GM21825 (cell line): ENCODE data around the gene ZIC4.

ENCODE experiments used
- ATAC-seq: cut with Tn5 transposase; IDR thresholded peaks from one replicate; pipeline ENCODE4 v1.9.1; 2021; ENCODE audit warnings: mild to moderate bottlenecking, moderate library complexity; ENCODE audit not compliant: unreplicated experiment

The ZIC4 gene

DNA sequence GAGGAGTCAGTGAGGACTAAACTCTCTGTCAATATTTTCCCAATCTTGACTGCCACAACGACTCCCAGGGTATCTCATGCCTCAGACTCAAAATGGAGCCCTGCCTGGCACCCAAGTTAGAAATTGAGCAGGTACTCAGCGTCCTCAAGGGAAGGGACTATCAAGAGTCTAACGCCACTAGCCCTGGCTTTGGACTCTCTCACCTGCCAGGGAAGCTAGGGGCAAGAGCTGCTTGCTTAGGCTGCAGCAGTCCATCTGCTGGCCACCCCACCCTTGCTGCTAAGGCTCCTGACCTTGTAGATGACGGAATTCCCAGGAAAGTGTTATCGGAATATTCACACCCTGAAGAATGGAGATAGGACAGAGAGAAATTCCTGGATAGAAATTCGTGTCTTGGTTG lies 33.0 kb downstream of the ZIC4 start:
- no peak for ATAC-seq

DNA sequence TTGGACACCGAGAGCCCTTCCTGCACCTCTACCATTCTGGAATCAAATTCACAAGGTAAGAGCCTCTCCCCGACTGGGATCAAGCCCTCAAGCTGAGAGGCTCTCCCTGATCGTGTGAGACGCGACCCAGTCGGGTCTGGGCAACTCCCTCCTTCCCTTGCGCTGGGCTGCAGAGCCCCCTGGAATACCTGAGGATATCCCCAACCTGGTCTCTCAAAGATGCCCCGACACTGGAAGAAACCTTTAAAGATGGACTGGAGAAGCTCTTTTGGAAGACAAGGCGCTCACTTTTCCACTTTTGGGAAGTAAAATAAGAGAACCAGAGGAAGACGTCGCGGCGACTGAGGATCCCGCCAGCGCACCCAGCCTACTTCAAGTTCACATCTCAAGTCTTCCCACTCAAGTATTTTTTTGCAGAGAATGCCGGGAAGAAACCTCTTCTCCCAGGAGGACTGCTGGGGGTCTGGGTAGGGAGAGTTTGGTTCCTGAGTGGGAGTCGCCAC lies 33.8 kb downstream of the ZIC4 start:
- ATAC-seq: no peak

DNA sequence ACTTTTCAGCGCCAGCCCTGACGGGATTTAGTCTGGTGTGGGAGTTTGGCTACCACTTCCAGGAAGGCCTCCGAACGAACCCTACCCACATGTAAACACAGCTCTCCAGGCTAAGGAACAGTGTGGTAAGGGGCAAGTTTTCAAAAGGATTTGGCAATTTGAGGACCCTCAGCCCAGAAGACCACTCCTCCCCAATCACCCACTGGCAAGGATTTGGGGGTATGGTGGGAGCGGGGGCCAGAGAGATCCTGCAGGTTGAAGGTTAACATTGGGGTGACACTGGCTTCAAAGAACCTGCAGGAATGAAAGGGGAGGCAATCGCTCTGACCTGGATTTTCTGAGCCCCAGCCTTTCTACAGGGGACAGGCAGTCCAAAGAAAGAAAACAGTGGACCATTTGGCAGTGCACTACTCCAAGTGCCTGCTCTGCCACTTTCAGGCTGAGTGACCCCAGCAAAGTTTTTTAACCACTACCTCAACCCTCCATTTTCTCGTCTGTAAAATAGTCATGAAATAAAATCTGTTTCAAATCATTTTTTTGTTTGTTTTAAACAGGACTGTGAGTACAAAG lies 34.5 kb downstream of the ZIC4 start:
- ATAC-seq: no peak

DNA sequence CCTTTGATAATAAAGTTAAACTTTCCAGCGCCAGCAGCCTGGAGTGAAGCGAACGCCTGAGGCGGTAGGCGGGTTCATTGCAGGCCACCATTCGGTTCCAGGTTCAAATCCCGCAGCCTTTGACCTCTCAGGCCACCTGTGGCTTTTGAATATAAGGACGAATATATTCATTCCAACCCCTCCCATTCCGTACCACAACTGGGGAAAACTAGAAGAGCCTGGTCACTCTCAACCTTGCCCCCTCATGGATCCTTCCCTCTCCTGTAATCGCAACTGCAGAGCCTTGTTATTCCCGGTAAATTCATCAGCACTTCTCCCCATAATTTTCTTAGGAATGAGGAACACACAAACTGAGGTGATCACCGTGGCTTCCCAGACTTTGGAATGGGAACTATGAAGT lies 35.2 kb downstream of the ZIC4 start:
- no peak for ATAC-seq

DNA sequence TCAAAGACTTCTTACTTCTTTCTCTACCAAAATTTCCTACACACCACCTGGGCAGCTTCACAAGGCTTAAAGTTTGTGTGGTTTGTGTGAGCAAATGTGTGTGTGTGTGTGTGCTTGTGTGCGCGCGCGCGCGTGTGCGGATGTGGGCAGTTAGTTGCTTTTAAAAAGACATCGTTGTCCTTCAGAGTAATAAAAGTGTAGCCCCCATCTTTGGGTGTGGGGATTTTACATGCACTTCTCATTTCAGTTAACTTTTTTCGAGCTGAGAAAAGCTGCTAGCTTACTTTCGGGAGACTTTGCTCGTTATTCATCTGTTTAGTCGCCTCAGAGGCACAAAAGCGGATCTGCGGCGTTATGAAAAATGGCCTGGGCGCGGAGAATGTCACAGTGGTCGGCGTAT lies 36.0 kb downstream of the ZIC4 start:
- ATAC-seq: no peak

DNA sequence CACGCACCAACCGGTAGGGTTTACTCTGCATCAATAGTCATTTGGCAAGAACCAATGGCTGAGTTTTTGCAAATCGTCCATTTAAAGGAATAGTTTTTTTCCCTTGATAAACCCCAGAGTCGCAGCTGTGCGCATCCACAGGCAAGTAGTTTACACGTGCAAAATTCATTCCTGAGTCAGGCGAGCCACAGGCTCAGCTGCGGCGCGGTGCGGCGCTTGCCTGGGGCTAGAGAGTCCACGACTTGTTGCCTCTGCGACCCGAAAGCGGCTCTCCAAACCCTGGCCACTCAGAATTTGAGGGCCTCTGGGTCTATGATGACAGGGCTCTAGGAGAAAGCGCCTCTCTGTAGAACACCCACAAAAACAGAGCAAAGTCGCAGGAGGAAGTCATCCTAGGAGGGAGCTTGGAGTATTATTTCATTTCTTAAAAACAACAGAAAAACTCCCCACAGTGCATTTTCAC lies 36.7 kb downstream of the ZIC4 start:
- no peak for ATAC-seq

DNA sequence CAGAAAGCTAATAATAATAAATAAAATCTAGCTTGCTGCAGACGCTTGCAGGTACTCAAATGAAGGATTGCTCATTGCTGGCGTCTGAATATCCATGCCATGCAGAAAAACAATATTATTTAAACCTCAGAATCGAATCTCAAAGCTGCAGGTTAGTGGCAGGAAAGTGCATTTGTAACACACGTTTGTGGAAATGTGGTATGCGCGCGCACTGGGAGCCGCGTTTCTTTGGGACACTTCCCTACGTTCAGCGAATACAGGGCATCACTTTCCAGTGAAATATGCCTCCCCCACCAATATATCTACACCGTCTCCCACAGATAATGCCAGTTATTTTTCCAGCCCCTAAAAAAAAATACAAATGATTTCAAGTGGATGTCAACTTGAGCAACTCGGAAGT lies 37.1 kb downstream of the ZIC4 start:
- no peak for ATAC-seq

DNA sequence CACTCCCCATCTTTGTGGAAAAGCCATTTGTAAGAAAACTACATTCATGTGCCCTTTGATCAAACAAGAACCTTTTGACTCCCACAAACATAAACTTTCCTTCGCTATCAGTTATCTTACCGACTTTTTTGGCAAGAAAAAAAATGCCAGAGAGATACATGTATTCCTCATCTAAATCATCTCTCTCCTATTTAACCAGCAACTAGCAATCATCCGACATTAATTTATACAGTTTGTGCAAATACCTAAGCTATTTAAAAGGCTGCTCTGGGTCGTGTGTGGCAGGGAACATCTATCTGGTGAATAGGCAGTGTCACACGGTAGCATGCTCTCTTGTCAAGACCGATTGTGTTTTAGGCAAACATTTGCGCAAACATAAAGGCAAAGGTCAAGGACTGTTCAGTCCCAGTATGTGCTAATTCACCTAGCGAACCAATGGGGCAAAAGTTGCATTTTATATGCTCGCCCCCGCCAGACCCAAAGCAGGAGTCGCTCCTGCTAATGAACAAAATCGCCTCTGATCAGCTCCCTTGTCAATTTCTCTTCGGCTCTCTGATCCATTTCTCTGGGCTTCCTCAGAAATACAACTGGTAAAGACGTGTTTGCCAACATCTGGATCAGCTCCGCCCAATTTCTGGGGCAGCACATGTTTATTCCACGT lies 37.7 kb downstream of the ZIC4 start:
- ATAC-seq: no peak

DNA sequence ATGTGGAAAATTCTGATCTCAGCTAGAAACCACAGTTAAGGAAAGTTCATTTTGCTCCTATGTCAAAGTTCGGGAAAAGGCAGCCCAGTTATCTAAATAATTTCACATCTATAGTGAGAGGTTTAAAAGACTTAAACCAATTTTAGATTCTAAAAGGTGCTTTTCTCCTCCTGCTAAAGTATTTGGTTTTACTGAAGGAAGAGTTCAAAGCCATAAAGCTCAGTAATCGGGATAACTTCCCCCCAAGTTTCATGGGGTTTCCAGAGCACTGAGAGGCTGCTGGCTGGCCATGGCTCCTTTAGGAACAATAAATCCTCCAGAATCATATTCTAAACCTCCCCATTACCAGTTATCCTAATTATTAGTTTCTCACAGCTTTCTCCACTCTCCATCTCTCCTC lies 38.2 kb downstream of the ZIC4 start:
- no peak for ATAC-seq

DNA sequence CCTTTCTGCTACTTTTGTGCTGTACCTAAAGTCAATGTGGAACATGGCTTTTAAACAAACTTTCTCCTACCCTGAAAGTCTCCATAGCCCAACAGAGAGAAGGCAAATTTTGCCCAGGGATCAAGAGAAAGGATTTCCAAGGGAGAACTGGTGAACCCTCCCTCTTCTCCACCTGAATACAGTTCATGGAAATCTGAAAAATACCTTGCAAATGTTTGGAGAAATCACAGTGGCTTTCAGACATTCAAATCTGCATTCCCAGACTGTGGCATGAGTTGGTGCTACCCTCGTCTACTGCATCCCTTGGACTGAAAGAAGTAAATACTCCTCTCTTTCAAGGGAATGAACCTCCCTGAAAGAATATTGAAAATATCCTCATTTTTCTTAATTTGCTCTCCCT lies 38.7 kb downstream of the ZIC4 start:
- ATAC-seq: no peak

DNA sequence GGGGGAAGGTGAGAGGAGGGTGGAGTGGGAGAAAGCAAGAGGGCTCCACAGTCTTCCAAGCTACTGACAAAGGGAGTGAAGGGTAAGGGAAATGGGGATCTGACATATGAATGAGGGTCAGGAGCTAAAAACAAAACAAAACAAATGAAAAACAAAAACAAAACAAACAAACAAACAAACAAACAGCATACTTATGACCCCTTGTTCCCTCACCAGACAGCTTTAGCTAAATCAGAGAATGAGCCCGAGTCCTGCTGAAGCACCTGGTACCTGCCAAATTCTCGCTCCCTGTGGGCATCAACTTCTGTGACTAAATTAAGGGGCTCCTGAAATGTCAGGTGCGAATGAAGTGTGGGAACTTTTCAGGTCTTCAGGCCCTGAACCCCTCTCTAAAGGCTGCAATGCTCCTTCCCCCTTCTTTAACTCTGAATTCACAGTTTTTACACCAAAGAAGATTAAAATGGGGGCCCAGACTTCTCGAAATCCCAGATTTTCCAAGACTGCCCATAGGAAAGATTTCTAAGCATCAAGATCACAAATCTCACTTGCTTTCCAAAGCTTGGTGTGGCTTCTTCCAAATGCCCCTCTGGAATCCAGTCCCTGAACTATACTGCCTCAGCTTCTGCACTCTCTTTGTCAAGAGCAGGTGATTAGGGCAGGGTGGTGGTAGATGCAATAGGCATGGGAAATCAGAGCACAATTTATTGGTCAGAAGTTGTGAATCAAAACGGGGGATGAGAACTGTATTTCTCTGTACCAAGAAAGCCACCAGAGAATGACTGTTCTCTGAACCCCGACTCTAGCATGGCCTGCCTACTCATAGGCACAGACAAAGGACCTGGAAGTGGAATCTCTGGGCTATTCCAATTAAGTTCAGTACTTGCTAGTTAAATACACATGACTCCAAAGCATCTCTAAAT lies 40.9 kb downstream of the ZIC4 start:
- no peak for ATAC-seq

DNA sequence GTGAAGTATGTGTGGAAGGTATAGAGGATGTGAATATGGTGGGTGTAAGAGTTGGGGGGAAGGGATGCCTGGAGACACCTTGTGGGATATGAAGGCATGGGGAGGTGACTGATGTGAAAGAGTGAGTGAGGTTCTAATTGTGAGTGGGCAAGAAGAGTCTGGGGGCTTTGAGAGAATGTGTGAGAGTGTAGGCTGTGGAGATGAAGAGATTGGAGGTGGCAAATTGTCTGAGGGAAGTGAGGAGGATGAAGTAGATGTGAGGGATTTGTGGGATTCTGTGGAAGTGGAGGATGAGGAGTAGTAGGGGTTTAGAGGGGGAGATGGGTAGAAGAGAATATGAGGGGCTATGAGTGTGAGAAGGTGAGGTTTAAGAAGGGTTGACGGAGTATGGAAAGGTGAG lies 41.6 kb downstream of the ZIC4 start:
- ATAC-seq: no peak

DNA sequence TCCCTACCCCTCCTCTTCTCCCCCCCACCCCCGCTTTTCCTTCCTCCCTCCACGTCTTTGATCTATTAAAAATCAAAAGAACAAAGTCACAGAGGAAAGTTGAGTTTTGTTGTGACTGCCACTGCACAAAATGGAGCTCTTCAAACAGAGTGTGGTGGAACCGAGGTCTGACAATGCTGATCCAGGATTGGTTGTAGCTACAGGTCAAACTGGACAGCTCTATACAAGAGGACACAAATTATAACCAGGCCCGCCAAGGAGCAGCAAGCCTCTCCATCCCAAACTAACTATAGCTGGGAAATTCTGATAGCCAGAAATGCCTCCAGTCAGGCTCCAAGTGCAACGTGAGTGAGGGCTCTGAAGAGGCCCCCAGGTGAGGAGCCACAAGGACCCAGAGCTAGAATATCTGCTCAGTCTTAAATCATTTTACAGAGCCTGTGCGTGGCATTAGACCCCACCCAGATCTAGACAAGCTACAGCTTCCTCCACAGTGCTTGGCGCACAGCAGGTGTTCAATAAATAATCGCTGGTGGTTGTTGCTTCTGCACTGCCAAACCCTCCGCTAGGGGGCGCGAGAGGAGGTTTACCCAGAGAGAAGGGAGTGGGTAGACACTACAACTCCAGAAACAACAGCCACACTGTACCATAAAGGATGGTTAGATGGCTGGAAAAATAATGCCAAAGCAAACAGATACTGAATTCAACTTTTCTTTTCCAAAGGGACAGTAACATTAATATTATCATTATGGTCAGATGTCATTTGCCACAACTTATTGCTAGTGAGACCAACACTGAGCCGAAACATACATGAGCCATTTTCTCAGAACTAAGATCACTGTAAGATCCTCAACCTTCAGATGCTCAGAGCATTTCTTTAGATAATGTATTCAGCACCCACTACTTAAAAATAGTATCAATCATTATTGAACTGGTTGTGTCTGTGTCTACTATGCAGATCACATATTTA lies 44.6 kb downstream of the ZIC4 start:
- peak; percentile 58 for ATAC-seq

DNA sequence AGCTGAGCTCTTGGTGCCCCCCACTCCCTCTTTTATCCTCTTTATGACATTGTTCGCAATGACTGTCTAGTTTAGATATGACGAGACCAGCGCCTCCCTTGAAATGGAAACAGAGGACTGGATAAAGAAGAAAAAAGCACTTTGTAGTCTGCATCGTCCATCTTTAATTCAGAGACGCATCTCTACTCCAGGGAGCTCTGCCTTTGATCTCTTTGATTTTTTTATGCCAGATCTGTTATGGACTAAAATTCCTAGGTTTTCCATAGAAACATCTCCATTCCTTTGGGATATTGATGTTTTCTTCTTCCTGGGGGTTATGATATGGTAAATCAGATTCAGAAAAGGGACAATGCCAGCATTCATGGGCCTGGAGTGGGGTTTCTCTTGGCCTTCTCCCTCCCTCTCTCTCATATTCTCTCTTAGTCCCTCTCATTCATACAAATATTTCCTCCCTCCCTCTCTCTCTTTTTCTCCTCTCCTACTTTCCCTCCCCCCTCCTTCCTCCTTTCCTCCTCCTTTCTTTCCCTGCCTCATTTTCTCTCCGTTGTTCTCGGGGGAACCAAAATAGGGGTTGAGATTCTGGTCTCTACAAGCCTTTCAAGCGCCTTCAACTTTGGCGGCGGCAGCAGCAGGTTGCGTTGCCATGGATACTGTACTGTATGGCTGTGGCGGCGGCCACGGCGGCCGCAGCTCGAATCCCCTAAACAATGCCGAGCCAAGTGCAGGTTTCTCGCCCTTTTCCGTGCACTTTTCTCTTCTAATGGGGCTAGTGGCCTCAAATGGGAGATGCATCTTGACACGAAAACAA lies 45.5 kb downstream of the ZIC4 start:
- ATAC-seq: no peak

DNA sequence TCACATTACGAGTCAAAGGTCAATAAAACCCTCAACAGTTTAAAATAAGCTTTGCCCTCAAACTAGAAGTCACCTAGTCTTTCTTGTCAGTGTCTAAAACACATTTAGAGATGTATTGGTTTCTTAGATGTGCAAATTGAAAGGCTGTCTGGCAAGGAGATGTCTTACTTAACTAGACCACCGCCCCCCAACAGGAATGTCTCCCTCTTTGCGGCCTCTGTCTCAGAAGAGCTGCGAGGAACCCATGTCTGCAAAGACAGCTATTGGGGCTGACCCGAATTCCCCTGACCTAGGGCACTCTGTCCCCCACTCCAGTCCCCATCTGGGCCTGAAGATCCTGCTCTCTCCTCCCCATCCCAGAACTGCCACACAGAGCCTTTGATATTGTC lies 46.3 kb downstream of the ZIC4 start:
- ATAC-seq: no peak

DNA sequence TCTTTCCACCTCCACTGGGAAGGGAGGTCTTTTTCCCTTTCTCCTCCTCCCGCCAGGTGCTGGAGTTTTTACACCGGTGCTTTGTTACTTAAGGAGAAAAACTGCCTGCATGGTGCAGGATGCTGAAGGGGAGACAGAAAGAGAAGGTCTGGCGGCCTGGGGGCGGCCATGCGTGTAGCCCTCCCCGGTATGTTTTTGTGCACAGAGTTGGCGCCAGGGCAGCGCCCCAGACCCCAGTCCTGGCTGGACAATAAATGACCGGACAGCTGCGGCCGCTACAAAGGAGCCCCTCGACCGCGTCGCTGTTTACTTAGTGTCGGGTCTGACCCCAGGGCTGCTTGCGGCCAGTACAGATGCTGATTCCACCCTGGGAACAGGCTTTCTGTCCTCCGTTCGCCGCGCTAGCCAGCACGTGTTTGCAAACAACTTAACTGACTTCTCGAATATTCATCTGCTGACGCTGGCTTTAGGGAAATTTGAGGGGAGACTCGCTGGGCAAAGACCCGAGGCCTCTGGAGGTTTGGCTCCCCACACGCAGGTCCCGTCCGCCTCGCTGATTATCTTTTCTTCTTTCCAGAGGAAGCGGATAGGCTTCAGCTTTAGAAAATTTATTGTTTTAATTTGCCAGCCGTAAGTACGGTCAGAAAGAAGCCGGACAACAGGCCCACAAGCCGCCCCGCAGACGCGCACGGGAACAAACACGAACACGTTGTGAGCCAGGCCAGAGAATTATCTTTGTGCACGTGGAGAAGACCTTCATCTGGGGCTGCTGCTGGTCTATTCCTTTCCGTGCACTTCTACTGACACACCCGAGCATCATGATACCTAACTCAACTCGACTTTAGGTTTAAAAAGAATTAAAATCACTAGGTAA lies 46.9 kb downstream of the ZIC4 start:
- ATAC-seq: no peak

DNA sequence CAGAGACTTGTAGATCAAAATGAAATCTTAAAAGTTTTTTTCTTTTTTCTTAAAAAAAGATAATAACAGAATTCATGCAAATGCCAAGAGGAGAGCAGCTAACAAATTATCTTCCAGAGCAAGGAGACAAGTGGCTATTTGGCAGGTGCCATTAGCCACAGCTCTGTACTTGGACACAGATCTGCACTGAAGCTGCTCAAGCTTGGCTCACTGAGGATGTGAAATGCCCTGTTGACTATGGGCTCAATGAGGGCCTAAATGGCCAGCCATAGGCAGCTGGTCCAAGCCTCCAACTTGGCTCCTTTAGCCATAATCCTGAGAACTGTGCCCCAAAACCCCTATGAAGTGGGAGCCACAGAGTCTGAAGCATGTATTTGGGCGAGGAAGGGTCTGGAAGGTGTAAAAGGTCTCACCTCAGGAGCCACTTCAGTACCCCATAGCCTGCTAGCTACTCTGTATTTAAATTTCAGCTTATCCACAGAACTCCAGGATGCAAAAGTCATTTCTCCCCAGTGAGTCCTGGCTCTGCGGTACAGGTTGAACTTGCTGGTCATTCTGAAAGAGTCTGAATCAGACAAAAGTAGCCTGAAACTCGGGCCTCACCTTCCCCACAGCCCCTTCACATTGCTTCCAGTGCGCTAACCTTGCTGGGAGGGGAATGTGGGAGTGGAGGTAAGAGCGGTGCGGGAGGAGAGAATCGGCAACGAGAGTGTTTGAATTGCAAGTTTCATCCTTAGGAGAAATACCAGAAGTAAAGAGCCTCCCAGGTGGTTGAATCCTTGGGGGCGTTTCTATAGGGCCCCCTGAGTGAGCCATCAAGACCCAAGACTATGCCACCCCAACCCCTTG lies 48.0 kb downstream of the ZIC4 start:
- ATAC-seq: no peak
